ENCODE data around the gene PPARA. TPM values are rescaled to one million over a fixed set of nuclear protein-coding genes. Genes with fewer than 3 reads are reported as not detected.
A peak's percentile ranks its signal among the peaks of the same experiment; 100 is the strongest.

PPARA gene
- total and polyA plus RNA-seq, 2 of the 4 experiments (the other 2 are of a cell fraction), result 3.1 to 7.0 TPM

DNA sequence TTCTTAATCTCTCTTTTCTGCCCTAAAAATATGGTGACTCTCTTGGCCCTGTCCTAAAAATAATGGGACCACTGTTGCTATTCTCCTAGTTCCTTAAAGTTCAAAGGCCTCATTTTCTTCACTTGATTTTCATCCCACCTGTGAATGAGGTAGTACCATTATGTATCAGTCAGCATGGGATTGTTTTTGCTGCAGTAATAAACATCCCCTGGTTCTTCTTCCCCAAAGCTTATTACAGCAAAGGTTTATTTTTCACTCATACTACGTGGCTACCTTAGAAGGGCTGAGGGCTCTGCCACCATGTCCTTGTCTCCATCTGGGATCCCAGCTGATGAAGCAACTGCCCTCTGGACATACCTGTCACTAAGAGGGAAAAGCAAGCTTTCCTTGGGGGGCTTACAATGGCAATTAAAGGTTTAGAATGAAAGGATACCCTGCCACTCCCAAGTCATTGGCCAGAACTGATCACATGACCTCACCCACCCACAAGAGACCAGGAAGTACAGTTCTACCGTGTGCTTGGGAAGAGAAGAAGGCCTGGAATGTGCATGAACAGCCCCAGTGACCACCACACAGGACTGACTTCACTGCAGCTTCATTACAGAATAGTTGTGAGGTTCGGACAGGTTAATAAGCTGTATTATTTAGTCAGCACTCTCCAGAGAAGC is 125.3 kb downstream of the PPARA start:
- H2BK120ac ChIP-seq (ENCODE audit: low read depth, low read length), result no peak overlapping the region
- no peak overlapping the region for H3K14ac ChIP-seq (replicated peaks; ENCODE audit: low read depth, low read length)
- H4K20me1 ChIP-seq (ENCODE audit: insufficient read depth, low read length), result no peaks in the 10 kb centered on the region
- no peak overlapping the region for H3K4ac ChIP-seq (ENCODE audit: low read depth, low read length)
- intact Hi-C loops (cut with micrococcal nuclease), result no loop called here
- no peak overlapping the region for H4K91ac ChIP-seq (ENCODE audit: insufficient read depth, low read depth, low read length)
- H3K18ac ChIP-seq (ENCODE audit: low read depth, low read length), result no peak overlapping the region
- no peak overlapping the region for H3K4me3 ChIP-seq (ENCODE audit: insufficient read depth, low read depth, low read length)
- no peak for DNase-seq
- dilution Hi-C loops (cut with HindIII; ENCODE audit: low sequenced_read_pairs, unreplicated experiment), result no loop called here
- no peak overlapping the region for H2AK5ac ChIP-seq (ENCODE audit: low read depth, low read length)
- no peaks in the 10 kb centered on the region for H3K9me3 ChIP-seq (ENCODE audit: control insufficient read depth, insufficient read depth, low read length)
- H3K27ac ChIP-seq (ENCODE audit: insufficient read depth, low read length), result no peak overlapping the region
- CTCF ChIA-PET, result no interaction called here
- no peaks in the 10 kb centered on the region for H3K27me3 ChIP-seq (ENCODE audit: control insufficient read depth, insufficient read depth, low read length)
- BruUV-seq (replicated peaks), result no TSS peak
- peaks cover 70% of the 10 kb centered on the region for H3K36me3 ChIP-seq (ENCODE audit: control insufficient read depth, insufficient read depth, low read length)
- no peak overlapping the region for H3K23ac ChIP-seq (ENCODE audit: low read depth, low read length)
- H3K4me1 ChIP-seq (ENCODE audit: control insufficient read depth, insufficient read depth, low read length), result no peaks in the 10 kb centered on the region
- no peak overlapping the region for H3K4me2 ChIP-seq (ENCODE audit: low read depth, low read length)
- POLR2A ChIA-PET (ENCODE audit: unreplicated experiment), result no interaction called here
- no peak overlapping the region for H4K5ac ChIP-seq (ENCODE audit: low read depth, low read length)
- H4K8ac ChIP-seq (ENCODE audit: low read depth in 2 of 2, low read length in 2 of 2), result 0 out of 4 replicates have a peak overlapping the region, but pooled peaks of 1 of the 2 experiments have one; percentile 47
- in situ Hi-C loops (cut with MboI; ENCODE audit: low sequenced_read_pairs), result no loop called here
- no peak overlapping the region for H2AFZ ChIP-seq (replicated peaks; ENCODE audit: low read length, poor library complexity)
- ATAC-seq (ENCODE audit: low read depth), result no peak
- no peaks in the 10 kb centered on the region for H3K9me1 ChIP-seq (ENCODE audit: insufficient read depth, low read length)
- H2BK15ac ChIP-seq (ENCODE audit: low read depth, low read length), result no peak overlapping the region
- no peak overlapping the region for H2BK20ac ChIP-seq (ENCODE audit: low read depth, low read length)
- H2BK5ac ChIP-seq (ENCODE audit: low read depth, low read length, poor library complexity, severe bottlenecking), result no peak overlapping the region
- no peaks in the 10 kb centered on the region; a peak in 2 of 4 replicates for H3K79me1 ChIP-seq (ENCODE audit: low read depth in 1 of 2, low read length in 2 of 2)
- TF ChIP-seq POLR2A (IDR thresholded peaks at IDR 0.05; ENCODE audit: low read depth, low read length), result no peak
- TF ChIP-seq, protein P1, sequence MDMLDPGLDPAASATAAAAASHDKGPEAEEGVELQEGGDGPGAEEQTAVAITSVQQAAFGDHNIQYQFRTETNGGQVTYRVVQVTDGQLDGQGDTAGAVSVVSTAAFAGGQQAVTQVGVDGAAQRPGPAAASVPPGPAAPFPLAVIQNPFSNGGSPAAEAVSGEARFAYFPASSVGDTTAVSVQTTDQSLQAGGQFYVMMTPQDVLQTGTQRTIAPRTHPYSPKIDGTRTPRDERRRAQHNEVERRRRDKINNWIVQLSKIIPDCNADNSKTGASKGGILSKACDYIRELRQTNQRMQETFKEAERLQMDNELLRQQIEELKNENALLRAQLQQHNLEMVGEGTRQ (IDR thresholded peaks at IDR 0.05; ENCODE audit: low read depth, low read length), result peak; percentile 66; the same call in 1 of the 2 replicates
- WGBS, 2 experiments (ENCODE audit: extremely low coverage in 2 of 2, insufficient read length in 1 of 2), result no CpG with 5 or more reads among the region's 3 CpGs
- H3K9ac ChIP-seq (ENCODE audit: low read depth, low read length), result no peak overlapping the region
- no peak overlapping the region for H2AK9ac ChIP-seq (replicated peaks; ENCODE audit: low read depth, low read length, poor library complexity)
- no peak overlapping the region for H3K56ac ChIP-seq (ENCODE audit: extremely low read depth, insufficient read depth, low read length)

All from IMR-90 (cell line).